Panc1 (cell line): ENCODE data around the gene ATXN7L2.

ENCODE experiments used
- CTCF ChIP-seq: fragments of 450-650 bp; IDR thresholded peaks from 2 replicates; pipeline ENCODE4 v1.5.1; 2017; ENCODE audit warnings: mild to moderate bottlenecking
- POLR2AphosphoS5 ChIP-seq: IDR thresholded peaks from 2 replicates; pipeline ENCODE4 v1.6.1; 2012; ENCODE audit warnings: mild to moderate bottlenecking, low read depth, low read length, moderate library complexity
- REST ChIP-seq, 2 experiments: IDR thresholded peaks; 2 replicates each; pipeline ENCODE4 v1.6.1; 2011 to 2012; ENCODE audit warnings: low read depth in 2 of 2, control low read depth in 1 of 2, low read length in 1 of 2, mild to moderate bottlenecking in 1 of 2, moderate library complexity in 1 of 2; ENCODE audit not compliant: insufficient read depth in 1 of 2
- SIN3A ChIP-seq: IDR thresholded peaks from 2 replicates; pipeline ENCODE4 v1.6.1; 2012; ENCODE audit warnings: low read depth, mild to moderate bottlenecking, low read length, moderate library complexity, borderline replicate concordance; ENCODE audit not compliant: insufficient read depth
- TCF7L2 ChIP-seq: IDR thresholded peaks from 2 replicates; pipeline ENCODE4 v1.6.1; 2011; ENCODE audit warnings: mild to moderate bottlenecking, low read depth, low read length, inconsistent platforms

- TF ChIP-seq CTCF (no peak), POLR2AphosphoS5 (no peak), REST (IDR thresholded peaks at IDR 0.05; ENCODE audit: insufficient read depth in 1 of 2, low read depth in 2 of 2, low read length in 1 of 2) (no peak), TCF7L2 (no peak), SIN3A (no peak)
These were observed 15.6 kb upstream of the ATXN7L2 start for GRCh38 chr1:109468061-109468460.
